Neuronal stem cell (in vitro differentiated cells): ENCODE measurements around the gene FASTK.

Source experiments
- DNase-seq: peaks from one replicate; pipeline ENCODE4 v3.0.0-alpha.2; 2013; ENCODE audit warnings: low spot score
- H2AFZ ChIP-seq: one replicate; pipeline ENCODE4 v1.6.1; 2013; ENCODE audit warnings: mild to moderate bottlenecking, low read length, inconsistent platforms
- H2AK5ac ChIP-seq: 2 replicates; pipeline ENCODE4 v1.6.1; 2013; ENCODE audit warnings: low read depth, mild to moderate bottlenecking, inconsistent platforms, low read length, moderate library complexity, mixed read lengths
- H2BK120ac ChIP-seq: 2 replicates; pipeline ENCODE4 v1.6.1; 2013; ENCODE audit warnings: low read depth, mild to moderate bottlenecking, inconsistent platforms, low read length, moderate library complexity, mixed read lengths
- H2BK12ac ChIP-seq: one replicate; pipeline ENCODE4 v1.6.1; 2013; ENCODE audit warnings: low read length, inconsistent platforms
- H2BK15ac ChIP-seq: 2 replicates; pipeline ENCODE4 v1.6.1; 2013; ENCODE audit warnings: mild to moderate bottlenecking, low read length, inconsistent platforms, mixed read lengths
- H2BK5ac ChIP-seq: one replicate; pipeline ENCODE4 v1.6.1; 2013; ENCODE audit warnings: inconsistent platforms, mild to moderate bottlenecking, low read length, moderate library complexity
- H3K14ac ChIP-seq: one replicate; pipeline ENCODE4 v1.6.1; 2013; ENCODE audit warnings: low read length, inconsistent platforms
- H3K18ac ChIP-seq: 2 replicates; pipeline ENCODE4 v1.6.1; 2013; ENCODE audit warnings: low read length, inconsistent platforms
- H3K23ac ChIP-seq: 2 replicates; pipeline ENCODE4 v1.6.1; 2013; ENCODE audit warnings: low read depth, mild to moderate bottlenecking, mixed read lengths, low read length, inconsistent platforms; ENCODE audit not compliant: poor library complexity
- H3K27ac ChIP-seq: replicated peaks from 3 replicates; pipeline ENCODE4 v1.5.1; 2013; ENCODE audit warnings: low read length, inconsistent platforms
- H3K27me3 ChIP-seq, 3 experiments: 2 replicates each; pipeline ENCODE4 v1.6.1; 2013; ENCODE audit warnings: low read length in 3 of 3, mild to moderate bottlenecking in 2 of 3, inconsistent platforms in 1 of 3, low read depth in 1 of 3, mixed read lengths in 1 of 3, moderate library complexity in 1 of 3; ENCODE audit not compliant: control insufficient read depth in 3 of 3, insufficient read depth in 3 of 3
- H3K36me3 ChIP-seq, 2 donors: replicated peaks in 1 of 2; 2 replicates each; pipeline ENCODE4 v1.6.1; 2013; ENCODE audit warnings: low read length in 2 of 2; ENCODE audit not compliant: control insufficient read depth in 2 of 2, insufficient read depth in 2 of 2
- H3K4ac ChIP-seq: 2 replicates; pipeline ENCODE4 v1.6.1; 2013; ENCODE audit warnings: inconsistent platforms, mild to moderate bottlenecking, low read length, moderate library complexity
- H3K4me1 ChIP-seq, 2 donors: 1 replicate in 1 of 2; 2 replicates in 1 of 2; pipeline ENCODE4 v1.6.1; 2013; ENCODE audit warnings: low read length in 2 of 2, low read depth in 1 of 2; ENCODE audit not compliant: control insufficient read depth in 2 of 2, insufficient read depth in 1 of 2
- H3K4me2 ChIP-seq: one replicate; pipeline ENCODE4 v1.6.1; 2013; ENCODE audit warnings: mild to moderate bottlenecking, low read length, inconsistent platforms; ENCODE audit not compliant: insufficient read depth, poor library complexity, severe bottlenecking
- H3K4me3 ChIP-seq, 2 donors: 2 replicates each; pipeline ENCODE4 v1.5.1; 2013; ENCODE audit warnings: low read length in 2 of 2, mild to moderate bottlenecking in 2 of 2, inconsistent platforms in 1 of 2, moderate library complexity in 1 of 2
- H3K79me1 ChIP-seq: one replicate; pipeline ENCODE4 v1.6.1; 2013; ENCODE audit warnings: low read depth, mild to moderate bottlenecking, inconsistent platforms, low read length, moderate library complexity
- H3K9ac ChIP-seq: one replicate; pipeline ENCODE4 v1.6.1; 2013; ENCODE audit warnings: mild to moderate bottlenecking, low read depth, low read length, inconsistent platforms; ENCODE audit not compliant: poor library complexity
- H3K9me3 ChIP-seq, 2 donors: replicated peaks in 1 of 2; 2 replicates each; pipeline versions ENCODE3 to v1.6.1; 2013; ENCODE audit warnings: low read length in 2 of 2, mild to moderate bottlenecking in 2 of 2, inconsistent platforms in 1 of 2, low read depth in 1 of 2, mixed read lengths in 1 of 2, moderate library complexity in 1 of 2; ENCODE audit not compliant: control insufficient read depth in 2 of 2, insufficient read depth in 1 of 2
- H4K8ac ChIP-seq: one replicate; pipeline ENCODE4 v1.6.1; 2013; ENCODE audit warnings: low read depth, mild to moderate bottlenecking, inconsistent platforms, low read length, moderate library complexity
- H4K91ac ChIP-seq: one replicate; pipeline ENCODE4 v1.6.1; 2013; ENCODE audit warnings: low read length, low read depth, mild to moderate bottlenecking, inconsistent platforms; ENCODE audit not compliant: poor library complexity
- WGBS, 2 donors: extraction: QIAGEN DNeasy Blood & Tissue Kit; methylation state at CpG; one replicate each; pipeline ENCODE4 v1.1.7; 2013; ENCODE audit warnings: missing lambda C conversion rate in 2 of 2, mixed read lengths in 1 of 2; ENCODE audit not compliant: insufficient read length in 2 of 2, insufficient replicate concordance in 1 of 2; ENCODE audit errors: extremely low coverage in 2 of 2; 5-methylcytosine and 5-hydroxymethylcytosine counted together

FASTK gene

DNA sequence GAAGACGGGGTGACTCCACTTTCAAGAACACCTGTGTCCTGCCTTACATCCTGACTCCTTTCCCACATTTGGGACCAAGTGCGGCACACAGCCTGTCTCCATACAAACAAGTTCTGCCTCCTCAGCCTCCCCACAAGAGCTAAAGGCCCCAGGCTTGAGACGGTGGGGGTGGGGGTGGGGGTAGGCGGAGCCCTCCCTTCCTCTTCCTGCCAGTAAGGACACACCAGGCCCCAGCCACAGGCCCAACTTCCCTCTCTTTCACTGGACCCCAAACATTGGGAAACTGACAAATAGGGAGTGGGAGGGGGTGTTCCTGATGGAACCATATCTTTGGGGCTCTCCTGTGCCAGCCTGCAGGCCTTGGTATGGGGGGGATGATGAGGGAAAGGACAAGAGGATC is 27.5 kb downstream of the FASTK start:
- H3K4me2 ChIP-seq: no peak overlapping the region
- peaks cover 1% of the 10 kb centered on the region for H3K79me1 ChIP-seq
- H2BK5ac ChIP-seq: peak overlapping the region; percentile 28
- H2AFZ ChIP-seq: no peak overlapping the region
- H4K8ac ChIP-seq: no peak overlapping the region
- H2BK15ac ChIP-seq: no peak overlapping the region
- H2BK120ac ChIP-seq: no peak overlapping the region
- H3K27ac ChIP-seq: no peak overlapping the region
- no peak overlapping the region for H3K18ac ChIP-seq
- no peak overlapping the region for H4K91ac ChIP-seq
- no peak overlapping the region for H3K23ac ChIP-seq
- DNase-seq: no peak
- H3K4me3 ChIP-seq: no peak overlapping the region
- H2AK5ac ChIP-seq: no peak overlapping the region
- peaks cover 4 to 8% of the 10 kb centered on the region in 2 donors for H3K4me1 ChIP-seq
- H3K9ac ChIP-seq: no peak overlapping the region
- H3K9me3 ChIP-seq: peaks cover 0 to 2% of the 10 kb centered on the region in 2 donors
- H3K27me3 ChIP-seq: peaks cover 0 to 43% (median 6%) of the 10 kb centered on the region in 3 experiments
- H3K36me3 ChIP-seq: peaks cover 3 to 4% of the 10 kb centered on the region in 2 donors
- no peak overlapping the region for H2BK12ac ChIP-seq
- H3K14ac ChIP-seq: no peak overlapping the region
- no peak overlapping the region for H3K4ac ChIP-seq
- WGBS, 2 donors: no CpG with 5 or more reads among the region's 4 CpGs

DNA sequence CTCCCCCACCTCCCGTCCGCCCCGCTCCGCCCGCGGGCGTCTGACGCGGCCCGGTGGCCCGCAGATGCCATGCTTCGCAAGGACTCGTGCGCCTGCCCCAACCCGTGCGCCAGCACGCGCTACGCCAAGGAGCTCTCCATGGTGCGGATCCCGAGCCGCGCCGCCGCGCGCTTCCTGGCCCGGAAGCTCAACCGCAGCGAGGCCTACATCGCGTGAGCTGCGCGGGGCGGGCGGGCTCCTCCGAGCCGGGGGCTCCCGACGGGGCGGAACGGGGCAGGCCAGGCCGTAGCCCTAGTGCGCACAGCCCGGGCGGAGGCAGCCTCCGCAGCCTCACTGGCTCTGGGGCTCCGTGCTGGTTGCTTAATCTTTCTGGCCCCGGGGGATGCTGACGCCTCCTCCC is 29.5 kb downstream of the FASTK start:
- H2BK15ac ChIP-seq: no peak overlapping the region
- peaks cover 6 to 7% of the 10 kb centered on the region in 2 donors for H3K36me3 ChIP-seq
- DNase-seq: peak; percentile 78
- no peak overlapping the region for H2BK5ac ChIP-seq
- peaks cover 0 to 2% of the 10 kb centered on the region in 2 donors for H3K4me1 ChIP-seq
- peak overlapping the region; percentile 73 for H3K23ac ChIP-seq
- H3K18ac ChIP-seq: peak overlapping the region; percentile 57
- H4K8ac ChIP-seq: no peak overlapping the region
- peaks cover 0 to 32% (median 6%) of the 10 kb centered on the region in 3 experiments for H3K27me3 ChIP-seq
- WGBS, 2 donors: no CpG with 5 or more reads among the region's 50 CpGs
- H3K9me3 ChIP-seq: peaks cover 0 to 2% of the 10 kb centered on the region in 2 donors
- H2BK120ac ChIP-seq: no peak overlapping the region
- no peak overlapping the region for H3K4ac ChIP-seq
- no peak overlapping the region for H3K9ac ChIP-seq
- peak overlapping the region; percentile 40 for H3K4me2 ChIP-seq
- H2BK12ac ChIP-seq: no peak overlapping the region
- no peak overlapping the region for H3K14ac ChIP-seq
- H3K4me3 ChIP-seq: no peak overlapping the region
- no peak overlapping the region for H3K27ac ChIP-seq
- H4K91ac ChIP-seq: no peak overlapping the region
- H2AFZ ChIP-seq: no peak overlapping the region
- peaks cover 1% of the 10 kb centered on the region for H3K79me1 ChIP-seq
- no peak overlapping the region for H2AK5ac ChIP-seq

DNA sequence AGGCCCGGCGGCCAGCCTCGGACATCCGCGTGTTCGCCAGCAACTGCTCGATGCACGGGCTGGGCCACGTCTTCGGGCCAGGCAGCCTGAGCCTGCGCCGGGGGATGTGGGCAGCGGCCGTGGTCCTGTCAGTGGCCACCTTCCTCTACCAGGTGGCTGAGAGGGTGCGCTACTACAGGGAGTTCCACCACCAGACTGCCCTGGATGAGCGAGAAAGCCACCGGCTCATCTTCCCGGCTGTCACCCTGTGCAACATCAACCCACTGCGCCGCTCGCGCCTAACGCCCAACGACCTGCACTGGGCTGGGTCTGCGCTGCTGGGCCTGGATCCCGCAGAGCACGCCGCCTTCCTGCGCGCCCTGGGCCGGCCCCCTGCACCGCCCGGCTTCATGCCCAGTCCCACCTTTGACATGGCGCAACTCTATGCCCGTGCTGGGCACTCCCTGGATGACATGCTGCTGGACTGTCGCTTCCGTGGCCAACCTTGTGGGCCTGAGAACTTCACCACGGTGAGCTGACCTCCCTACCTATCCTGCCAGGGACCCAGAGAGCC is 31.6 kb downstream of the FASTK start:
- no peak overlapping the region for H3K27ac ChIP-seq
- H4K8ac ChIP-seq: no peak overlapping the region
- H3K9me3 ChIP-seq: peaks cover 0 to 2% of the 10 kb centered on the region in 2 donors
- H3K4ac ChIP-seq: no peak overlapping the region
- H2AK5ac ChIP-seq: no peak overlapping the region
- DNase-seq: no peak
- H3K27me3 ChIP-seq: peaks cover 0 to 28% (median 6%) of the 10 kb centered on the region in 3 experiments
- no peak overlapping the region for H2BK15ac ChIP-seq
- peak overlapping the region; percentile 80 for H3K23ac ChIP-seq
- H3K79me1 ChIP-seq: peaks cover 1% of the 10 kb centered on the region
- H3K4me2 ChIP-seq: no peak overlapping the region
- H3K9ac ChIP-seq: peak overlapping the region; percentile 4
- no peak overlapping the region for H2BK5ac ChIP-seq
- no peak overlapping the region for H2AFZ ChIP-seq
- no peak overlapping the region for H2BK120ac ChIP-seq
- no CpG with 5 or more reads among the region's 38 CpGs for WGBS, 2 donors
- peaks cover 0 to 2% of the 10 kb centered on the region in 2 donors for H3K4me1 ChIP-seq
- H3K18ac ChIP-seq: no peak overlapping the region
- no peak overlapping the region for H2BK12ac ChIP-seq
- no peak overlapping the region for H4K91ac ChIP-seq
- peak overlapping the region; percentile 38 for H3K14ac ChIP-seq
- peaks cover 8 to 10% of the 10 kb centered on the region in 2 donors for H3K36me3 ChIP-seq
- no peak overlapping the region for H3K4me3 ChIP-seq

DNA sequence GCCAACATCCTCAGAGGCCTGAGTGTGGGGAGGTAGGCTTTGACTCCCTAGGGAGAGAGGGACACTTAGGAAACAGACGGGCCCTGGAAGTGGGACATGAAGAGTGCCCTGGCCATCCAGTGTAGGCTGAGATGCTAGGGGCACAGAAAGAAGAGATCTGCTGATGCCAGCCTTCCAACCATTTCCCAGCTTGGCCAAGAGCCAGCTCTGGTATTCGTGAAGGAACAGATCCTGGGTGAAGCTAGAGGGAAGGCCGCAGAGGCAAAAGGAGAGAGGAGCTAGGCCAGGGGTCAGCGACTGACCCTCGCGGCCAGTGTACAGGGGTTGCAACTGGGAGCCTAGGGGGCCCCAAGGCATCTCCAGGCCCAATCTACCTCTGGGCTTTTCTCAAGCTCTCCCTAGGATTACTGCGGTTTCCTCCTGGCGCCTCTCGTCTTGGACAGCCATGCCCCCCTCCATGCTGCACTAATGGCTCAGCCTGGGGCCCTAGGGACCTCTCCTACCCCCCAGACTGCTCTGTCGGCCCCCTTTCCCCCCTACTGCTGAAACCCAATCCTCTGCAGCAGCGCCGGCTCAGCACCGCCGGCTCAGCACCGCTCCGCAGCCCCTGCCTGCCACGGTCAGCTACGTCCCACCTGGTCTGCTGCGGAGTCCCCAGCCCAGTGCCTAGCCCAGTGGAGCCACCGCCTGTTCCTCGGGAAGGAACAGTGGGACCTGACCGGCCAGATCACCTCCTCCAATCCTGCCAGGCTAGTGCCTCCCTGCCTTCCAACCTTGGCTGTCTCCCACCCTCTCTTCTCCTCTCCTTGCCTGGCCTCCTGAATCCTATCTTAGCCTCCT is 32.4 kb downstream of the FASTK start, which contains the start of gene ASIC3:
Gene ASIC3, plus strand, starts transcription at position 556 of the 840 bp plus-strand sequence. CDS start 355 bp downstream, outside the sequence.
- Histone ChIP-seq H2AK5ac (no peak within 1 kb of the TSS), H3K14ac (peak within 1 kb of the TSS; percentile 38), H3K18ac (no peak within 1 kb of the TSS), H3K4me1 (peaks cover 0 to 2% of the 10 kb centered on the region in 2 donors), H2BK15ac (no peak within 1 kb of the TSS), H4K8ac (no peak within 1 kb of the TSS), H3K36me3 (peaks cover 8 to 10% of the 10 kb centered on the region in 2 donors), H3K23ac (peak within 1 kb of the TSS; percentile 80), H3K27ac (no peak within 1 kb of the TSS), H2AFZ (no peak within 1 kb of the TSS), H3K27me3 (peaks cover 0 to 28% (median 6%) of the 10 kb centered on the region in 3 experiments), H3K9me3 (peaks cover 0 to 2% of the 10 kb centered on the region in 2 donors), H3K4me2 (no peak within 1 kb of the TSS), H3K9ac (peak within 1 kb of the TSS; percentile 4), H2BK120ac (no peak within 1 kb of the TSS), H3K4me3 (no peak within 1 kb of the TSS), H2BK12ac (no peak within 1 kb of the TSS), H3K4ac (no peak within 1 kb of the TSS), H2BK5ac (no peak within 1 kb of the TSS), H4K91ac (no peak within 1 kb of the TSS), H3K79me1 (peaks cover 1% of the 10 kb centered on the region)
- WGBS, 2 donors: no CpG with 5 or more reads among the region's 22 CpGs
- no peak for DNase-seq
